Tibial nerve (tissue), 4 donors: ENCODE results near the gene DDX60. TPM values are rescaled to one million over a fixed set of nuclear protein-coding genes. Genes with fewer than 3 reads are reported as not detected.
"Not testable (repeated sequence)": the region's sequence is repeated elsewhere in the genome, so short reads cannot be mapped to it uniquely, and the experiment has no call there.

ENCODE experiments used
- DNase-seq, 2 donors: peaks; one replicate each; pipeline ENCODE4 v3.0.0-alpha.2; 2019; ENCODE audit warnings: low spot score in 2 of 2
- H3K27ac ChIP-seq, 4 donors: fragments of 200-600 bp; sonication (generic) in 3 of 4; one replicate each; pipeline ENCODE4 v1.5.1; 2017 to 2019; ENCODE audit warnings: mild to moderate bottlenecking in 1 of 4
- H3K27me3 ChIP-seq, 2 donors: fragments of 200-600 bp; sonication (generic) in 1 of 2; one replicate each; pipeline versions ENCODE4 v1.5.1 to v1.6.0; 2017 to 2019
- H3K36me3 ChIP-seq, 3 donors: fragments of 200-600 bp; sonication (generic); one replicate each; pipeline ENCODE4 v1.5.1; 2018 to 2019
- H3K4me1 ChIP-seq, 4 donors: fragments of 200-600 bp; sonication (generic) in 3 of 4; one replicate each; pipeline ENCODE4 v1.5.1; 2017 to 2019
- H3K4me3 ChIP-seq, 4 donors: fragments of 200-600 bp; sonication (generic) in 3 of 4; one replicate each; pipeline ENCODE4 v1.5.1; 2017 to 2019; ENCODE audit warnings: mild to moderate bottlenecking in 1 of 4, moderate library complexity in 1 of 4
- H3K9me3 ChIP-seq, 4 donors: fragments of 200-600 bp; sonication (generic) in 3 of 4; one replicate each; pipeline ENCODE4 v1.5.1; 2017 to 2019
- EP300 ChIP-seq, 2 donors: sonication (generic); formaldehyde crosslinking; IDR thresholded peaks; one replicate each; pipeline ENCODE4 v1.6.1; 2017; ENCODE audit warnings: antibody characterized with exemption in 2 of 2, mild to moderate bottlenecking in 1 of 2
- POLR2A ChIP-seq, 2 donors: fragments of 450-650 bp; IDR thresholded peaks; one replicate each; pipeline ENCODE4 v1.6.1; 2017; ENCODE audit warnings: antibody characterized with exemption in 2 of 2, mild to moderate bottlenecking in 2 of 2, moderate library complexity in 2 of 2
- WGBS, 2 donors: methylation state at CpG; one replicate each; pipeline ENCODE4 v1.1.5; 2018; 5-methylcytosine and 5-hydroxymethylcytosine counted together
- total RNA-seq, 4 donors: library from RNA; depleted of rRNA; stranded (reverse); fragments of >200 nt; gene quantifications; one replicate each; pipeline ENCODE4 v1.1.0, GENCODE V29; 2016
- TF ChIP-seq, protein P1 (sequence below), 5 experiments: fragments of 200-600 bp in 3 of 5; fragments of 450-650 bp in 2 of 5; sonication (generic) in 3 of 5; IDR thresholded peaks; one replicate each; pipeline ENCODE4 v1.5.1; 2016 to 2019; ENCODE audit warnings: antibody characterized with exemption in 5 of 5, mild to moderate bottlenecking in 3 of 5, moderate library complexity in 2 of 5

Gene DDX60
- total RNA-seq, 4 donors from 2014 or later = 9.9 to 33.9 (median 20.6) TPM

DNA sequence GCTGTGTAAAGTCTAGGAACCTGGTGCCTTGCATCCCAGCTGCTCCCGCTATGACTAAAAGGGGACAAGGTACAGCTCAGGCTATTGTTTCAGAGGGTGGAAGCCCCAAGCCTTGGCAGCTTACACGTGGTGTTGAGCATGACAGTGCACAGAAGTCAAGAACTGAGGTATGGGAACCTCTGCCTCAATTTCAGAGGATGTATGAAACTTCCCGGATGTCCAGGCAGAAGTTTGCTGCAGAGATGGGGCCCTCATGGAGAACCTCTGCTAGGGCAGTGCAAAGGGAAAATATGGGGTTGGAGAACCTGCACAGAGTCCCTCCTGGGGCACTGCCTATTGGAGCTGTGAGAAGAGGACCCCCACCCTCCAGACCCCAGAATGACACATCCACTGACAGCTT is 76.6 kb downstream of the DDX60 start:
- 92 to 96% methylated on average over 3 of the region's 3 CpGs for WGBS, 2 donors
- no peak for TF ChIP-seq EP300 (IDR thresholded peaks at IDR 0.05)
- no peak for TF ChIP-seq POLR2A (IDR thresholded peaks at IDR 0.05)
- TF ChIP-seq, protein P1, sequence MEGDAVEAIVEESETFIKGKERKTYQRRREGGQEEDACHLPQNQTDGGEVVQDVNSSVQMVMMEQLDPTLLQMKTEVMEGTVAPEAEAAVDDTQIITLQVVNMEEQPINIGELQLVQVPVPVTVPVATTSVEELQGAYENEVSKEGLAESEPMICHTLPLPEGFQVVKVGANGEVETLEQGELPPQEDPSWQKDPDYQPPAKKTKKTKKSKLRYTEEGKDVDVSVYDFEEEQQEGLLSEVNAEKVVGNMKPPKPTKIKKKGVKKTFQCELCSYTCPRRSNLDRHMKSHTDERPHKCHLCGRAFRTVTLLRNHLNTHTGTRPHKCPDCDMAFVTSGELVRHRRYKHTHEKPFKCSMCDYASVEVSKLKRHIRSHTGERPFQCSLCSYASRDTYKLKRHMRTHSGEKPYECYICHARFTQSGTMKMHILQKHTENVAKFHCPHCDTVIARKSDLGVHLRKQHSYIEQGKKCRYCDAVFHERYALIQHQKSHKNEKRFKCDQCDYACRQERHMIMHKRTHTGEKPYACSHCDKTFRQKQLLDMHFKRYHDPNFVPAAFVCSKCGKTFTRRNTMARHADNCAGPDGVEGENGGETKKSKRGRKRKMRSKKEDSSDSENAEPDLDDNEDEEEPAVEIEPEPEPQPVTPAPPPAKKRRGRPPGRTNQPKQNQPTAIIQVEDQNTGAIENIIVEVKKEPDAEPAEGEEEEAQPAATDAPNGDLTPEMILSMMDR (IDR thresholded peaks at IDR 0.05) = no peak

DNA sequence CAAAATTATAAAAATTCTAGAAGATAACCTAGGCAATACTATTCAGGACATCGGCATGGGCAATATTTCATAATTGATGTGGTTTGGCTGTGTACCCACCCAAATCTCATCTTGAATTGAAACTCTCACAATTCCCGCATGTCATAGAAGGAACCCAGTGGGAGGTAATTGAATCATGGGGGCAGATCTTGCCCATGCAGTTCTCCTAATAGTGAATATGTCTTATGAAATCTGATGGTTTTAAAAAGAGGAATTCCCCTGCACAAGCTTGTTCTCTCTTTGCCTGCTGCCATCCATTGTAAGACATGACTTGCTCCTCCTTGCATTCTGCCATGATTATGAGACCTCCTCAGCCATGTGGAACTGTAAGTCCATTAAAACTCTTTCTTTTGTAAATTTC is 77.7 kb downstream of the DDX60 start:
- peaks cover 0 to 10% (median 0%) of the 10 kb centered on the region in 4 donors for H3K9me3 ChIP-seq
- DNase-seq = no peak
- 93 to 95% methylated on average over 2 of the region's 2 CpGs for WGBS, 2 donors
- no peak for TF ChIP-seq POLR2A (IDR thresholded peaks at IDR 0.05)
- TF ChIP-seq, protein P1 (IDR thresholded peaks at IDR 0.05) = no peak
- H3K4me3 ChIP-seq = no peak overlapping the region
- peaks cover 0 to 60% (median 0%) of the 10 kb centered on the region in 3 donors for H3K36me3 ChIP-seq
- no peak overlapping the region for H3K27ac ChIP-seq
- H3K27me3 ChIP-seq = no peaks in the 10 kb centered on the region
- no peaks in the 10 kb centered on the region for H3K4me1 ChIP-seq

More for the DNA sequence above, 76.6 kb downstream of the DDX60 start:
- Histone ChIP-seq H3K9me3 (peaks cover 0 to 10% (median 0%) of the 10 kb centered on the region in 4 donors), H3K27me3 (no peaks in the 10 kb centered on the region), H3K36me3 (peaks cover 0 to 62% (median 7%) of the 10 kb centered on the region in 3 donors), H3K4me3 (no peak overlapping the region), H3K4me1 (no peaks in the 10 kb centered on the region), H3K27ac (no peak overlapping the region)
- DNase-seq = no peak

DNA sequence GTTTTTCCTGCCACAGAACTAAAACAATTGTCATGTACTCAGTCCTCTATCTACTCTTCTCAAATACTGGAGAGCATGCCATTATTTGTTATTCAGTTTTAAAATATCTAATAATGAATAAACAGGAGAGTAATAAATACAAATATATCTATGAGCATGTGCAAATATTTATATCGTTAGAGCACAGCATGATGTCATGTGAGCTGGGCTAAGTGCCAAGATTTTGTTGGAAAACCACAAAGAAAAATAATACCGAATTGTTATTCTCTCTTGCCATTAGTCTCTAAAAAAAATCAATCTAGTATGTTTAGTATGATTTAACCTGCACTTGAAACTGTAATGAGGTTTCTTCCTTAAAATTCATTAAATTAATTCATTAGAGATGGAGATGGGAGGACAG is 97.3 kb downstream of the DDX60 start:
- Histone ChIP-seq H3K9me3 (peaks cover 0 to 5% (median 0%) of the 10 kb centered on the region in 4 donors), H3K4me1 (no peaks in the 10 kb centered on the region), H3K4me3 (no peak overlapping the region), H3K27ac (no peak overlapping the region), H3K27me3 (no peaks in the 10 kb centered on the region), H3K36me3 (peaks cover 0 to 90% (median 12%) of the 10 kb centered on the region in 3 donors)
- peak in 1 of 2 donors; percentile 9 for DNase-seq
- WGBS, 2 donors = 7 to 9% methylated on average over 2 of the region's 2 CpGs
- TF ChIP-seq, protein P1 (IDR thresholded peaks at IDR 0.05) = no peak
- TF ChIP-seq POLR2A (IDR thresholded peaks at IDR 0.05) (no peak), EP300 (IDR thresholded peaks at IDR 0.05) (no peak)

DNA sequence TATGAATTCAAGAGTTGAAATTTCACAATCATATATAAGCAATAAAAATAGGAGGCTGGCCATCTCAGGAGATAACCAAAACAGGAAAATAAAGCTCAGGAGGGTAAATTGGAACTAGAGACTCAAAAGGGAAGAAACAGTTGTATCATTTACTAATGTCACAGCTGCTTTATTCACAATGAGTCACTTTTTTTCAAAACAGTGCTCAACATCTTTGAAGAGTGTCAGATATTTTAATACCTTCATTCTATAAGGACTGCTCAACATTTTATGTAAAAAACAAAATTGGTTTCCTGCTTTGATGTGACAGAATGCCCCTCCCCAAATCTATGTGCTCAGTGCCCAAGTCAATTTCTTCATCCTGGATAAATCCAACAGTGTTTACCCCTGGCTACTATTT is 97.7 kb downstream of the DDX60 start:
- H3K36me3 ChIP-seq = peaks cover 0 to 91% (median 12%) of the 10 kb centered on the region in 3 donors
- no peak overlapping the region for H3K27ac ChIP-seq
- no peaks in the 10 kb centered on the region for H3K4me1 ChIP-seq
- DNase-seq = no peak
- TF ChIP-seq POLR2A (IDR thresholded peaks at IDR 0.05) = no peak
- no peak for TF ChIP-seq EP300 (IDR thresholded peaks at IDR 0.05)
- TF ChIP-seq, protein P1 (IDR thresholded peaks at IDR 0.05) = no peak
- H3K27me3 ChIP-seq = no peaks in the 10 kb centered on the region
- H3K9me3 ChIP-seq = peaks cover 0 to 5% (median 0%) of the 10 kb centered on the region in 4 donors
- H3K4me3 ChIP-seq = no peak overlapping the region

DNA sequence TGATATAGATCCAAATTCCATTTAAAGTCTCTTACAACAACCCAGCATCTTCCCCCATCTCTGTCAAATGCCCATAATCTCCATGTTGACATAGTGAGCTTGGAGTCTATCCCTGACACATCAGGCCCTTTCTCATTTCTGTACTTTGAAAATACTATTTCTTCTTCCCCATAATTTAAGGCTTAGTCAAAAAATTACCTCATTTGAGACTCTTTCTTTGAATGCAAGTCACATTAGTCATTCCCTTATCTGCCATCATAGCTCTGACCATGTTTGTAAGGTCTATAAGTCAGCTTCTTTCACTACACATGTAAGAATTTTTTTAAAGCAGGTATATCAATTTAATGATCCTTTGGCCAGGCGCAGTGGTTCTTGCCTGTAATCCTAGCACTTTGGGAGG is 99.9 kb downstream of the DDX60 start:
- no peak overlapping the region for H3K4me3 ChIP-seq
- peaks cover 0 to 97% (median 12%) of the 10 kb centered on the region in 3 donors for H3K36me3 ChIP-seq
- H3K27ac ChIP-seq = no peak overlapping the region
- WGBS, 2 donors = 100% methylated on average over 1 of the region's 1 CpG
- no peaks in the 10 kb centered on the region for H3K27me3 ChIP-seq
- TF ChIP-seq, protein P1 (IDR thresholded peaks at IDR 0.05) = no peak
- TF ChIP-seq EP300 (IDR thresholded peaks at IDR 0.05) = no peak
- no peak for DNase-seq
- H3K4me1 ChIP-seq = no peaks in the 10 kb centered on the region
- peaks cover 0 to 21% (median 3%) of the 10 kb centered on the region in 4 donors for H3K9me3 ChIP-seq

DNA sequence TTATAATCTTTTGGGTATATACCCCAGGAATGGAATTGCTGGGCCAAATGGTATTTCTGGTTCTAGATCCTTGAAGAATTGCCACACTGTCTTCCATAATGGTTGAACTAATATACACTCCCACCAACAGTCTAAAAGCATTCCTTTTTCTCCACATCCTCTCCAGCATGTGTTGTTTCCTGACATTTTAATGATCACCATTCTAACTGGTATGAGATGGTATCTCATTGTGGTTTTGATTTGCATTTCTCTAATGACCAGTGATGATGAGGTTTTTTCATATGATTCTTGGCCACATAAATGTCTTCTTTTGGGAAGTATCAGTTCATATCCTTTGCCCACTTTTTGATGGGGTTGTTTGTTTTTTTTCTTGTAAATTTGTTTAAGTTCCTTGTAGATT is 105.0 kb downstream of the DDX60 start:
- peaks cover 0 to 28% (median 3%) of the 10 kb centered on the region in 4 donors for H3K9me3 ChIP-seq
- H3K27me3 ChIP-seq, H3K27ac ChIP-seq, H3K4me1 ChIP-seq, DNase-seq, H3K4me3 ChIP-seq: not testable (repeated sequence)
- peaks cover 0 to 61% (median 5%) of the 10 kb centered on the region in 3 donors for H3K36me3 ChIP-seq
